OCI-LY3 (cell line): ENCODE data around the gene MEOX1.

Experiments
- EZH2phosphoT487 ChIP-seq: fragments of 200-600 bp; shearing (Covaris generic); IDR thresholded peaks from 2 replicates; pipeline ENCODE4 v1.6.1; 2018; ENCODE audit warnings: antibody characterized with exemption, mixed run types, low read depth
- TF ChIP-seq, protein P1 (sequence below): fragments of 200-600, 300-600 bp; sonication (generic); IDR thresholded peaks from 2 replicates; pipeline ENCODE4 v1.5.1; 2014; ENCODE audit warnings: antibody characterized with exemption, low read length, low read depth

GRCh38 chr17:43595466-43595865 lies 66.3 kb downstream of the MEOX1 start:
- TF ChIP-seq, protein P1, sequence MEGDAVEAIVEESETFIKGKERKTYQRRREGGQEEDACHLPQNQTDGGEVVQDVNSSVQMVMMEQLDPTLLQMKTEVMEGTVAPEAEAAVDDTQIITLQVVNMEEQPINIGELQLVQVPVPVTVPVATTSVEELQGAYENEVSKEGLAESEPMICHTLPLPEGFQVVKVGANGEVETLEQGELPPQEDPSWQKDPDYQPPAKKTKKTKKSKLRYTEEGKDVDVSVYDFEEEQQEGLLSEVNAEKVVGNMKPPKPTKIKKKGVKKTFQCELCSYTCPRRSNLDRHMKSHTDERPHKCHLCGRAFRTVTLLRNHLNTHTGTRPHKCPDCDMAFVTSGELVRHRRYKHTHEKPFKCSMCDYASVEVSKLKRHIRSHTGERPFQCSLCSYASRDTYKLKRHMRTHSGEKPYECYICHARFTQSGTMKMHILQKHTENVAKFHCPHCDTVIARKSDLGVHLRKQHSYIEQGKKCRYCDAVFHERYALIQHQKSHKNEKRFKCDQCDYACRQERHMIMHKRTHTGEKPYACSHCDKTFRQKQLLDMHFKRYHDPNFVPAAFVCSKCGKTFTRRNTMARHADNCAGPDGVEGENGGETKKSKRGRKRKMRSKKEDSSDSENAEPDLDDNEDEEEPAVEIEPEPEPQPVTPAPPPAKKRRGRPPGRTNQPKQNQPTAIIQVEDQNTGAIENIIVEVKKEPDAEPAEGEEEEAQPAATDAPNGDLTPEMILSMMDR, result no peak
- TF ChIP-seq EZH2phosphoT487, result no peak
